ENCODE results near the gene ODR4. TPM values are rescaled to one million over a fixed set of nuclear protein-coding genes. Genes with fewer than 3 reads are reported as not detected.
A peak's percentile ranks its signal among the peaks of the same experiment; 100 is the strongest.

The ODR4 gene
- total and polyA plus RNA-seq, 2 experiments from 2014 or later = 22.8 to 29.2 TPM

DNA sequence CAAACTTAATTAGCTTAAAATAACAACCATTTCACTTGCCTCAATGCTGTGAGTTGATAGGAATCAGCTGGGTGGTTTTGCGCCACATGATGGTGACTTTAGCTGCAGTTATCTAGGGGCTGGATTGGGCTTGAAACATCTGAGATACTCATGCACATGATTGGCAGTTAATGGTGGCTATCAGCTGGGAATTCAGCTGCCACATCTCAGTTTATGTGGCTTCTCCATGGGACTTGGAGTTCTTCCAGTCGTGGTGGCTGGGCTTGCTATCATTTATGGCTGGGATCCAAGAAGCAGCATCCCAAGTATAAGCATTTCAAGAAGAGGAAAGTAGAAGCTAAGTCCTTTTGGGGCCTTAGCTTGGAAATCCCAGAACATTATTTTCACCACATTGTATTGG is 48.9 kb downstream of the ODR4 start:
- H3K36me3 ChIP-seq (replicated peaks; ENCODE audit: insufficient read depth, low read depth) = no peaks in the 10 kb centered on the region
- no peaks in the 10 kb centered on the region for H4K20me1 ChIP-seq (ENCODE audit: insufficient read depth, poor library complexity, severe bottlenecking)
- no peaks in the 10 kb centered on the region for H3K9me2 ChIP-seq (replicated peaks; ENCODE audit: insufficient read depth)
- no peaks in the 10 kb centered on the region for H3K4me1 ChIP-seq (ENCODE audit: insufficient read depth)
- H3K27ac ChIP-seq = no peak overlapping the region
- H2AFZ ChIP-seq = no peak overlapping the region
- no peak overlapping the region for H3K4me3 ChIP-seq
- H3K9me3 ChIP-seq (ENCODE audit: low read depth) = no peaks in the 10 kb centered on the region
- no peak overlapping the region for H3K4me2 ChIP-seq
- no peaks in the 10 kb centered on the region for H3K27me3 ChIP-seq
- TF ChIP-seq EZH2 (IDR thresholded peaks at IDR 0.05; ENCODE audit: borderline replicate concordance) (no peak), EZH2phosphoT487 (IDR thresholded peaks at IDR 0.05; ENCODE audit: low read depth, severe bottlenecking, unreplicated experiment) (no peak)
- TF ChIP-seq, protein P1, sequence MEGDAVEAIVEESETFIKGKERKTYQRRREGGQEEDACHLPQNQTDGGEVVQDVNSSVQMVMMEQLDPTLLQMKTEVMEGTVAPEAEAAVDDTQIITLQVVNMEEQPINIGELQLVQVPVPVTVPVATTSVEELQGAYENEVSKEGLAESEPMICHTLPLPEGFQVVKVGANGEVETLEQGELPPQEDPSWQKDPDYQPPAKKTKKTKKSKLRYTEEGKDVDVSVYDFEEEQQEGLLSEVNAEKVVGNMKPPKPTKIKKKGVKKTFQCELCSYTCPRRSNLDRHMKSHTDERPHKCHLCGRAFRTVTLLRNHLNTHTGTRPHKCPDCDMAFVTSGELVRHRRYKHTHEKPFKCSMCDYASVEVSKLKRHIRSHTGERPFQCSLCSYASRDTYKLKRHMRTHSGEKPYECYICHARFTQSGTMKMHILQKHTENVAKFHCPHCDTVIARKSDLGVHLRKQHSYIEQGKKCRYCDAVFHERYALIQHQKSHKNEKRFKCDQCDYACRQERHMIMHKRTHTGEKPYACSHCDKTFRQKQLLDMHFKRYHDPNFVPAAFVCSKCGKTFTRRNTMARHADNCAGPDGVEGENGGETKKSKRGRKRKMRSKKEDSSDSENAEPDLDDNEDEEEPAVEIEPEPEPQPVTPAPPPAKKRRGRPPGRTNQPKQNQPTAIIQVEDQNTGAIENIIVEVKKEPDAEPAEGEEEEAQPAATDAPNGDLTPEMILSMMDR (IDR thresholded peaks at IDR 0.05; ENCODE audit: poor library complexity) = no peak
- 67% methylated on average over 2 of the region's 2 CpGs for WGBS (ENCODE audit: low lambda C conversion rate, missing lambda C conversion rate)
- no peaks in the 10 kb centered on the region for H3K79me2 ChIP-seq
- peak; percentile 25 for DNase-seq (ENCODE audit: low spot score)

DNA sequence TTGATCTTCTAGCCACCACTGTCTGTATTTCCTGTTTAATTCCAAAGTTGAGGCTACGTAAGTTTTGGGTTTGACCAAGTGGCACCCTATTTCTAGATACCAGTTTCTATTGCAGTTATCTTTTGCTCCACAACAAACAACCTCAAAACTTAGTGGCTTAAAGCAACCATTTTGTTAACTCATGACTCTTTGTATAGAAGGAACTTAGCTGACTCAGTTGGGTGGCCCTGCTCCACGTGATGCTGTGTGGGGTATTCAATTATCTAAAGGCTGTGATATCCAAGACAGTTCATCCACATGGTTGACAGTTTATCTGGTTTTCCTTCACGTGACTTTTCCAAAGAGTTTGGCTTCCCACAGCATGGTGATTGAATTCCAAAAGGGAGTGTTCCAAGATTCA is 50.5 kb downstream of the ODR4 start:
- Histone ChIP-seq H3K36me3 (replicated peaks; ENCODE audit: insufficient read depth, low read depth) (no peaks in the 10 kb centered on the region), H3K4me3 (no peak overlapping the region), H3K27ac (no peak overlapping the region), H3K9me2 (replicated peaks; ENCODE audit: insufficient read depth) (no peaks in the 10 kb centered on the region), H3K27me3 (no peaks in the 10 kb centered on the region), H3K4me1 (ENCODE audit: insufficient read depth) (no peaks in the 10 kb centered on the region), H4K20me1 (ENCODE audit: insufficient read depth, poor library complexity, severe bottlenecking) (no peaks in the 10 kb centered on the region), H2AFZ (no peak overlapping the region), H3K79me2 (no peaks in the 10 kb centered on the region), H3K4me2 (no peak overlapping the region), H3K9me3 (ENCODE audit: low read depth) (no peaks in the 10 kb centered on the region)
- 88% methylated on average over 3 of the region's 3 CpGs for WGBS (ENCODE audit: low lambda C conversion rate, missing lambda C conversion rate)
- TF ChIP-seq EZH2 (IDR thresholded peaks at IDR 0.05; ENCODE audit: borderline replicate concordance) (no peak), EZH2phosphoT487 (IDR thresholded peaks at IDR 0.05; ENCODE audit: low read depth, severe bottlenecking, unreplicated experiment) (no peak)
- TF ChIP-seq, protein P1 (IDR thresholded peaks at IDR 0.05; ENCODE audit: poor library complexity) = no peak
- no peak for DNase-seq (ENCODE audit: low spot score)

DNA sequence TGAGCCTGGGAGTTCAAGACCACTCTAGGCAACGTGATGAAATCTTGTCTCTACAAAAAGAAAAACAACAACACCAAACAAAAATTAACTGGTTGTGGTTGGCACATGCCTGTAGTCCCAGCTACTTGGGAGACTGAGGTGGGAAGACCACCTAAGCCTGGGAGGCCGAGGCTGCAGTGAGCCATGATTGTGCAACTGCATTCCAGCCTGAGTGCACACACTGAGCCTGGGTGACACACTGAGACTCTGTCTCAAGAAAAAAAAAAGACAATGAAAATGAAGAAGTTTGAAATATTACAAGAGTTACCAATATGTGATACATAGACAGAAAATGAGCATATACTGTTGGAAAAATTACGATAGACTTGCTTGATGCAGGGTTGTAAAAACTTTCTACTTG is 53.4 kb downstream of the ODR4 start:
- Histone ChIP-seq H3K4me1 (ENCODE audit: insufficient read depth) (no peaks in the 10 kb centered on the region), H4K20me1 (ENCODE audit: insufficient read depth, poor library complexity, severe bottlenecking) (no peaks in the 10 kb centered on the region), H3K79me2 (no peaks in the 10 kb centered on the region), H3K9me2 (replicated peaks; ENCODE audit: insufficient read depth) (no peaks in the 10 kb centered on the region), H3K9me3 (ENCODE audit: low read depth) (no peaks in the 10 kb centered on the region), H3K36me3 (replicated peaks; ENCODE audit: insufficient read depth, low read depth) (no peaks in the 10 kb centered on the region), H3K27me3 (no peaks in the 10 kb centered on the region), H3K4me3 (no peak overlapping the region), H3K27ac (no peak overlapping the region), H2AFZ (no peak overlapping the region), H3K4me2 (no peak overlapping the region)
- WGBS (ENCODE audit: low lambda C conversion rate, missing lambda C conversion rate) = 84% methylated on average over 3 of the region's 3 CpGs
- no peak for DNase-seq (ENCODE audit: low spot score)
- TF ChIP-seq, protein P1 (IDR thresholded peaks at IDR 0.05; ENCODE audit: poor library complexity) = no peak
- TF ChIP-seq EZH2 (IDR thresholded peaks at IDR 0.05; ENCODE audit: borderline replicate concordance) = no peak
- TF ChIP-seq EZH2phosphoT487 (IDR thresholded peaks at IDR 0.05; ENCODE audit: low read depth, severe bottlenecking, unreplicated experiment) = no peak

DNA sequence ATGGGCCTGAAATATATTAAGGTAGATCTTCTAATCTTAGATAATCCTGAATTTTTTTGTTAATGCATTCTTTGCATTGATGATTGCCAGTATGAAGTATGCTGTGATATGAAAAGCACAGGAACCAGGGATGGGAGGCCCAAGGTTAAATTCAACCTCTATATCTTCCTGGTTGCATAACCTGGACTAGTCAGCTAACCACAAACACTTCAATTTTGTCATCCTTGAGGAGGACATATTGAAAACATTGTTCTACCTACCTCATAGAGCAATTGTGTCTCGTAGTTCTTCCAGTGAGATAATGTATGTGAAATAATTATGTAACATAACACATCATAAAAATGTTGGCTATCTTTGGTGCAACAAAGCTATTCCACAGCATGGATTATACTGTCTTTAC is 59.7 kb downstream of the ODR4 start:
- WGBS (ENCODE audit: low lambda C conversion rate, missing lambda C conversion rate) = 70% methylated on average over 1 of the region's 1 CpG
- no peaks in the 10 kb centered on the region for H3K79me2 ChIP-seq
- no peak for DNase-seq (ENCODE audit: low spot score)
- no peaks in the 10 kb centered on the region for H3K27me3 ChIP-seq
- no peak overlapping the region for H3K4me2 ChIP-seq
- TF ChIP-seq EZH2 (IDR thresholded peaks at IDR 0.05; ENCODE audit: borderline replicate concordance) = no peak
- no peak overlapping the region for H2AFZ ChIP-seq
- H3K27ac ChIP-seq = no peak overlapping the region
- no peak overlapping the region for H3K4me3 ChIP-seq
- no peaks in the 10 kb centered on the region for H4K20me1 ChIP-seq (ENCODE audit: insufficient read depth, poor library complexity, severe bottlenecking)
- no peaks in the 10 kb centered on the region for H3K9me2 ChIP-seq (replicated peaks; ENCODE audit: insufficient read depth)
- H3K4me1 ChIP-seq (ENCODE audit: insufficient read depth) = no peaks in the 10 kb centered on the region
- H3K36me3 ChIP-seq (replicated peaks; ENCODE audit: insufficient read depth, low read depth) = no peaks in the 10 kb centered on the region
- H3K9me3 ChIP-seq (ENCODE audit: low read depth) = no peaks in the 10 kb centered on the region
